Activated gamma-delta T cell treated with Interleukin-2 at 50 U/mL for 16 hours (primary cell): ENCODE results near the gene TMA16.

Experiments used
- DNase-seq: peaks from one replicate; pipeline ENCODE4 v3.0.0-alpha.2; 2020

Gene TMA16

DNA sequence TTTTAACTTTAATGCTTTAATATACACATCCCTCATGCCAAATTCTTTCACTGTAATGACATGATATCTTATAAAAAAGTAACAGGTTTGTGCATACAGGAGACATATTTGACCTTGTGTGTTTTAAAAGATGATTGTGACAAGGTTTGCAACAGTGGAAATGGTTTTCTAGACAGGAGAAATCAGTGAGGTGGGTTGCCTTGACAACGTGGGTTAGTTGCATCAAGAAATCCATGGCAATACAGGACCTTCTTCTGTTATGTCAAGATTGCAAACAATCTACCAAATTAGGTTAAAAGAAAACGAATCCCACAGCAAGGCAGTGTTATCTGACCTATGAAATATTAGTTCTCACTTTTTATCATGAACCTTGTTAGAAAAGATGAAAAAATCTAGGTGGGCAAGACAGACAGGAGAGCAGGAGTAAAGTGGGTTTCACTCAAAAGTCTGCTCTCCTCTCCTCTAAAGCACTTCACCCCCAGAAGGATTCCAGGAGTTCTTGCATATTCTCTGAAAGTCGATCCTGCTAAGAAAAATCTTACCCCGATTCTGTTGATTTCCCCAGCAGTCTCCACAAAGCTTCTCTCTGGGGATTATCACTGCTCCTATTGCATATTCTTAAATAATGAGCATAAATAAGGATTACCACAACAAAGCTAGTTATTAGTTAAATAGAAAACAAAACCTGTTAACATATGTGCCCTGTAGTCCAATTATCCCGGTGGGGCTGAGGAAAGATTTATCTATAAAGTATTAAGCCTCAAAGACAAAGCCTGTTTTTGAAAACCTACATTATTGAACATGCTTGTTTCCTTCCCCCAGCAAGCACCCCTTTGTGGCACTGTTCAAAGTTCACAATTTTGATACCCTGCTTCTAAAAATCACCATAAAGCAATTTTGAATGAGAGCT is 71.0 kb downstream of the TMA16 start:
- no peak for DNase-seq

DNA sequence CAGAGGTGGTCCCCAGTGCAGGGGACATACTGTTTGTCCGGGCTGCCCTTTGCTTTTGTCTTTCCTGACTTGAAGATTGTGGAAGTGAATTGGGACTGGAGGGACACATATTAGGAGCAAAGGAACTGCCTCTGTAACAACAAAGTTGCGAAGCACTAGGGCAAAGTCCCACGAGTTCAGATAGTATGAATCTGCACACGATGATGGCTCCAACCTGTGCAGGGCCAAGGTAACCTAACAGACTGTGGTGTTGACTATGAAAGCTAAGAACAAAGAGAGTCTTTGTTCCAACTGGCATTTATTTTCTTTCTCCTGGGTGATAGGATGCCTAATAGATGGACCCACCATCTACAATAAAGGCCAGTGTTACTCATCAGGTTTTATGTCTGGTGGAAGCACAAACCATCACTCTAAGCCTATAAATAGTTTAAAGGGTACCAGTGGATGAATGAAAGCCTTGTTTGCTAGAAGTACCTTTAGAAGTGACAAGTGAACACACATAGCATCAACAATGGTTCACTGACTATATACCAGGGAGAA is 71.8 kb downstream of the TMA16 start:
- DNase-seq: no peak

DNA sequence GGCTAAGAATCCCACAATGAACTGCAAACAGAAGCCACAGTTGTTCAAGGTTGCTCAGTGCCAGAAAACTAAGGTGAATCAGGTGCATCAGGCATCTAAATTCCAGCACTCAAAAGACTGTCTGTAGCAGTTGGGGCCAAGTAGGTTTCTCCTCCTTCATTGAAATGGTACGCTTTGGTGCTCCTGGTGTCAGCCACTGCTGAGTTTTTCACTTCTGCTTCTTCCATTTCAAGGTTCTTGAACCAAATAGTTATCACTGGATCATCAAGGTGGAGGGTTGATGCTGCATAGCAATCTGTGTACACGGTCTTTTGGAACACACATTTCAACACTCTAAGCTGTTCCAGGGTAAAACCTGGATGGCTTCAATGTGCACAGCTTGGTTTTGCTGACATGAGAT is 74.4 kb downstream of the TMA16 start:
- no peak for DNase-seq
